Nephron (organoid): Measurements from ENCODE around the gene DPYD.

Experiments
- H3K27ac Mint-ChIP-seq, 3 experiments: 2 replicates each; pipeline ENCODE4 v1.8.0; 2020; ENCODE audit warnings: mixed read lengths in 3 of 3, mild to moderate bottlenecking in 2 of 3, moderate library complexity in 1 of 3
- H3K27me3 Mint-ChIP-seq: 2 replicates; pipeline ENCODE4 v1.8.0; 2021; ENCODE audit warnings: low read depth, mild to moderate bottlenecking, moderate library complexity, mixed read lengths
- H3K36me3 Mint-ChIP-seq: 2 replicates; pipeline ENCODE4 v1.8.0; 2020; ENCODE audit warnings: low read depth, mixed read lengths
- H3K4me1 Mint-ChIP-seq: 2 replicates; pipeline ENCODE4 v1.8.0; 2020; ENCODE audit warnings: mixed read lengths
- H3K4me3 Mint-ChIP-seq, 3 experiments: 2 replicates each; pipeline ENCODE4 v1.8.0; 2020; ENCODE audit warnings: mild to moderate bottlenecking in 3 of 3, mixed read lengths in 3 of 3, moderate library complexity in 2 of 3
- H3K9me3 Mint-ChIP-seq: 2 replicates; pipeline ENCODE4 v1.8.0; 2020; ENCODE audit warnings: mixed read lengths
- CTCF ChIP-seq, 3 experiments: fragments of 200-600 bp; sonication (generic); IDR thresholded peaks; one replicate each; pipeline ENCODE4 v1.5.0; 2021; ENCODE audit warnings: antibody characterized with exemption in 3 of 3; ENCODE audit not compliant: unreplicated experiment in 3 of 3

Gene DPYD

GRCh38 chr1:97145321-97145956 is 775.4 kb downstream of the DPYD start:
- H3K4me3 Mint-ChIP-seq = no peak overlapping the region
- H3K4me1 Mint-ChIP-seq = no peaks in the 10 kb centered on the region
- H3K27me3 Mint-ChIP-seq = no peaks in the 10 kb centered on the region
- no peak overlapping the region for H3K27ac Mint-ChIP-seq
- no peaks in the 10 kb centered on the region for H3K9me3 Mint-ChIP-seq
- H3K36me3 Mint-ChIP-seq = no peaks in the 10 kb centered on the region
- no peak for TF ChIP-seq CTCF (IDR thresholded peaks at IDR 0.05; ENCODE audit: unreplicated experiment in 3 of 3)

GRCh38 chr1:97144527-97144926 is 776.3 kb downstream of the DPYD start:
- no peak for TF ChIP-seq CTCF (IDR thresholded peaks at IDR 0.05; ENCODE audit: unreplicated experiment in 3 of 3)
- H3K36me3 Mint-ChIP-seq = no peaks in the 10 kb centered on the region

GRCh38 chr1:97143236-97143882 is 777.5 kb downstream of the DPYD start:
- Mint-ChIP-seq H3K36me3 (no peaks in the 10 kb centered on the region), H3K4me3 (no peak overlapping the region), H3K27ac (no peak overlapping the region), H3K9me3 (no peaks in the 10 kb centered on the region), H3K27me3 (no peaks in the 10 kb centered on the region), H3K4me1 (peaks cover 3% of the 10 kb centered on the region)
- no peak for TF ChIP-seq CTCF (IDR thresholded peaks at IDR 0.05; ENCODE audit: unreplicated experiment in 3 of 3)

More at GRCh38 chr1:97144527-97144926, 776.3 kb downstream of the DPYD start:
- Mint-ChIP-seq H3K9me3 (no peaks in the 10 kb centered on the region), H3K4me3 (no peak overlapping the region), H3K27me3 (no peaks in the 10 kb centered on the region), H3K27ac (no peak overlapping the region), H3K4me1 (no peaks in the 10 kb centered on the region)

GRCh38 chr1:97140611-97141010 is 780.2 kb downstream of the DPYD start:
- no peak overlapping the region for H3K27ac Mint-ChIP-seq
- no peaks in the 10 kb centered on the region for H3K9me3 Mint-ChIP-seq
- no peak for TF ChIP-seq CTCF (IDR thresholded peaks at IDR 0.05; ENCODE audit: unreplicated experiment in 3 of 3)
- H3K27me3 Mint-ChIP-seq = no peaks in the 10 kb centered on the region
- peaks cover 7% of the 10 kb centered on the region for H3K4me1 Mint-ChIP-seq
- no peaks in the 10 kb centered on the region for H3K36me3 Mint-ChIP-seq
- H3K4me3 Mint-ChIP-seq = no peak overlapping the region

GRCh38 chr1:97139512-97139911 is 781.3 kb downstream of the DPYD start:
- H3K4me3 Mint-ChIP-seq = no peak overlapping the region
- peaks cover 7% of the 10 kb centered on the region for H3K4me1 Mint-ChIP-seq
- no peak overlapping the region for H3K27ac Mint-ChIP-seq
- TF ChIP-seq CTCF (IDR thresholded peaks at IDR 0.05; ENCODE audit: unreplicated experiment in 3 of 3) = no peak
- H3K36me3 Mint-ChIP-seq = no peaks in the 10 kb centered on the region
- no peaks in the 10 kb centered on the region for H3K9me3 Mint-ChIP-seq
- H3K27me3 Mint-ChIP-seq = no peaks in the 10 kb centered on the region
